ENCODE data around the gene TTC5.

- TF ChIP-seq RAD21 (IDR thresholded peaks at IDR 0.05; ENCODE audit: low read depth) = no peak
- no peak for TF ChIP-seq TAF1 (IDR thresholded peaks at IDR 0.05; ENCODE audit: low read depth)
Measured at GRCh38 chr14:20314026-20314425, 8.3 kb upstream of the TTC5 start.
